Hepatocyte (in vitro differentiated cells): Measurements from ENCODE around the gene KDM4E.

Source experiments
- CTCF ChIP-seq: fragments of 200-600 bp; sonication (generic); IDR thresholded peaks from 2 replicates; pipeline ENCODE4 v1.5.1; 2016; ENCODE audit warnings: antibody characterized with exemption, mild to moderate bottlenecking; ENCODE audit not compliant: poor library complexity
- EZH2 ChIP-seq: fragments of 200-600 bp; sonication (generic); IDR thresholded peaks from 2 replicates; pipeline ENCODE4 v1.6.1; 2016; ENCODE audit warnings: antibody characterized with exemption, mild to moderate bottlenecking, borderline replicate concordance
- EZH2phosphoT487 ChIP-seq: fragments of 200-600 bp; sonication (generic); IDR thresholded peaks from one replicate; pipeline ENCODE4 v1.6.1; 2018; ENCODE audit warnings: antibody characterized with exemption, mild to moderate bottlenecking, low read depth, moderate library complexity; ENCODE audit not compliant: unreplicated experiment, severe bottlenecking

- TF ChIP-seq CTCF (no peak), EZH2 (no peak), EZH2phosphoT487 (no peak)
Observed at GRCh38 chr11:95005642-95006041, 19.4 kb upstream of the KDM4E start.
